Hepatic stellate cell (primary cell): ENCODE measurements around the gene PARVG.

Source experiments
- DNase-seq: peaks from one replicate; pipeline ENCODE4 v3.0.0; 2011; ENCODE audit warnings: low spot score

Gene PARVG

DNA sequence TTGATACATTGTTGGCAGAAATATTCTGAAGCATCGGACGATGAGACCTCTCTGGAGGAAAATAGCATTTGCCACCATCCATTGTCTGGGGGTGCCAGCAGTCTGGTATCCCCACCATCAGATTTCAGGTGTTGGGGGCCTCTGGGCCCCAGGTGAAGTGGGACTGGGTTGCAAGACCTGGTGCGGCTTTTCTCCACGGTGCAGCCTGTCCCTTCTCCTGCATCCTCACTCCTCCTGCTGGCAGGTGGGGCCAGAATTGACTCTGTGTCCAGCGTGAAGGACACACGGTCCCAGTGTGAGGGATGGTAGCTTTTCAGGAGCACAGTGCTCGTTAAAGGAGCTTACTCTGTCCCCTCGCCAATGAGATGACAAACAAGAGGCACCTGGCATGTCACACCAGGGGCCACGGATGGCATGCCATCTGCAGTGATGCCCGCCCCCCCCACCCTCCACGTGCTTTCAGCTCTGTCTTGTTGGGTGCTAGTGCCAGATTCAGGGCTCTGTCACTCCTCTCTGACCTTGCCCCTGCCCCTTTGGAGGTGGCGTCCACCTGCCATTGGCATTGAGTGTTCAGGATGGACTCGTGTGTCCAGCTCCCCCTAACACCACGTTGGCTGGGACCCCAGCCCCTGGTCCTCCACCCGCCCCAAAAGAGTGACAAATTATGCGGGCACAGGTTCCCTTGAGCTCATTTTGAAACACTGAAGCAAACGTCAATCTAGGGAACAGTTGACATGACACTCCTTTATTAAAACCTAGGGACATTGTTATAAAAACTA is 62.4 kb downstream of the PARVG start:
- DNase-seq: no peak

- DNase-seq: no peak
Measured at GRCh38 chr22:44243761-44244160, 63.0 kb downstream of the PARVG start.

DNA sequence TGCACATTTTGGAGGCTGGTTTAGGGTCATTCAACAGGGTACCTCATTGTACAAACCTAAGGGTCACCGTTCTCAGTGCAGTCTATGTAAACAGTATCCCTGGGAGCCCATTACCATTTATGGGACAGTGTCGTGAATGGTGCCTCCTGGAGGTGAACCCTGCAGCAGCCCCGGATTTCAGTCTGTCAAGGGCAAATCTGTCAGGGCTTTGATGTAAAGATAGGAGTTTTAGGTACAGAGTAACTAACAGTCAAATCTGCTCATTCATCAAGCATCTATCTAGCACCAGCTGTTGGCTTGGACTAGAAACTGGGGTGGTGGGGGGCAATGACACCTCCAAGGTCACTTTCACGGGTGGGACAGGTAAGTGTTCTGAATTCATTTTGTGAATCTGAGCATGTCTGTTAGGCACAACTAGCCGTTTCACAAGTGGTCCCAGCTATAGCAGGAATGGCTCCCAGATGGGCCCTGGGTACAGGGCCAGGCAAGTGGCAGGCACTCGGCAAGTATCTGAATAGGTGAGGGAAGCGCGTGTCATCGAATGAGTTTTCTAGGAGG is 63.6 kb downstream of the PARVG start:
- no peak for DNase-seq

GRCh38 chr22:44245438-44245837 is 64.7 kb downstream of the PARVG start:
- no peak for DNase-seq

DNA sequence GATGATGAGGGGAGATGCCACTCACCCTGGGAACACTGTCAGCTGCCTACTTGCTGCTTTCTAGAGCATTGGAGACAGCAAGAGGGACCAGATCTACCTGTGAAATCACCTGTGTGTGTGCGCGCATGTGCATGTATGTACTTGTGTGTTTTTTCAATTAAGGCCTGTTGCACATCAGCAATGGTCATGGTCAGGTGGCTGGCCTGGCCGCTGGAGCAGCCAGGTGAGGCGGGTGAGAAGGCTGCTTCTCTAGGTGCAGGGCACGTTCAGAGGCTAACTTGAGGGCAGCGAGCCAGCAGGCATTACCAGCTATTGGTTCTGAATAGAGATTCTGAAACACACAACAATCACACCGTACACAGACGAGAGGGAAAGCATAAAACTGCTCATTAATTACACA is 65.1 kb downstream of the PARVG start:
- no peak for DNase-seq

GRCh38 chr22:44246615-44247326 is 66.0 kb downstream of the PARVG start:
- DNase-seq: no peak

DNA sequence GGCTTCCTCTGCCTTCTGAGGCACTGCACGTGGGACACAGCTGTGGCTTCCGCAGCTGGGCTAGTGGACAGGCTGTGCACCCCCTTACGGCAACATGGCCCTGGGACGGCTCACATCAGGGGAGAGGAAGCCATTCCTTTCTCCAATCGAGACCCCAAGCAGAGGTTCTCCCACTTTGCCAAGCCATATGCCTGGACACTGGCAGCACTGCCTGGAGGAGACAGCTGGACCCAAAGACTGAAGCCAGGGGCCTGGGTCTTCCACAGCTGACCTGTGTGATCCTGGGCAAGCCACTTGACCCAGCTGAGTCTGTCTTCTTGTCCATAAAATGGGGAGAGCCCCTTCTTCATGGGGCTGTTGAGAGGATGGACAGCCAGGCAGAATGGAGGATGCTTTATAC is 66.6 kb downstream of the PARVG start:
- DNase-seq: no peak

- no peak for DNase-seq
Measured at GRCh38 chr22:44247923-44248892, 67.5 kb downstream of the PARVG start.

GRCh38 chr22:44248926-44249325 is 68.2 kb downstream of the PARVG start:
- DNase-seq: no peak

DNA sequence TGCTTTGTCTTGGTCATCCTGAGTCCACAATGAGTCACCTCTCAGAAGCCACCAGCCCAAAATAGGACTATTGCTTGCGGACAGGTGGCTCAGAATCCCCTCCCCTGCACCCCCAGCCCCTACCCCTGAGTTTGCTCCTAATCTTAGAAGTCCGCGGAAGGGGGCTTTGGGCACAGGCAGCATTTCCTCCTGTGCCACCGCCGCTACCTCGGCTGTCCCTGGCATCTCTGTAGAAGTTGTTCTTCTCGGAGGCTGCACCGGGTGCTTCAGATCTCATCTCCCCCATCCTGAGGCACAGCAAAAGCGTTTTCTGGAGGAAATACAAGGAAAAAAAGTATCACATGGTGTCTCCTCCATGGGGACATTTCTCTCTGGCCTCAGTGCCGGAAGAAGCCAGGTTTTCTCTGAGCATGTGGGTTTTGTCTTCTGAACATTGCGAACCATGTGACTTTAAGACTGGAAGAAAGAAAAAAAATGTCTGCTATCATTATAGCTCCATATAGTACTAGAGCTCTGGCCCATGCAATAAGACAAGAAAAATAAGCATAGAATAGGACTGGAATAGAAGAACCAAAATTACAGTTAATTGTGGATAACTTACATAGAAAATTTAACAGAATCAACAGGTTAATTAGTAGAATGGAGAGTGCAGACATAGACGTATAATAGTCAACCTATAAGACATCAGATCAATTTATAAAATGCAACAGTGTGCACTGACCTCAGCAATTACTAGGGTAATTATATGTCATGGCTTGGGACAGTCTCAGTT is 68.8 kb downstream of the PARVG start:
- no peak for DNase-seq

DNA sequence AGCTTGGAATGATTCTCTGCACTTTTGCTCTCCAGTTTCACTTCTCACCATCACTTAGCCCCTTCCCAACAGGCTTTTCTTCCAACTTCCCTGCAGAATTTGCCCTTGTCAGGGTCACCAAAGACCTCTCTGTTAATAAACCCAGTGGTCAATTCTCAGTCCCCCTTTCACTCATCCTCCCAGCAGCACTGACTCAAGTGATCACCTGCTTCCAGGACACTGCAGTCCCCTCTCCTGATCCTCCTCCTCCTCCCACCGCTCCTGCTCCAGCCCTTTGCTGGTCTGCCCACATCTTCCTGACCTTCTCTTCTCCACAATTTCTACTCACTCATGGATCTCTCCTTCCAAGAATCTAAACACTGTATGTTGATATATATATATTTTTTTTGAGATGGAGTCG is 74.1 kb downstream of the PARVG start:
- no peak for DNase-seq

GRCh38 chr22:44256085-44256484 is 75.4 kb downstream of the PARVG start:
- DNase-seq: no peak

DNA sequence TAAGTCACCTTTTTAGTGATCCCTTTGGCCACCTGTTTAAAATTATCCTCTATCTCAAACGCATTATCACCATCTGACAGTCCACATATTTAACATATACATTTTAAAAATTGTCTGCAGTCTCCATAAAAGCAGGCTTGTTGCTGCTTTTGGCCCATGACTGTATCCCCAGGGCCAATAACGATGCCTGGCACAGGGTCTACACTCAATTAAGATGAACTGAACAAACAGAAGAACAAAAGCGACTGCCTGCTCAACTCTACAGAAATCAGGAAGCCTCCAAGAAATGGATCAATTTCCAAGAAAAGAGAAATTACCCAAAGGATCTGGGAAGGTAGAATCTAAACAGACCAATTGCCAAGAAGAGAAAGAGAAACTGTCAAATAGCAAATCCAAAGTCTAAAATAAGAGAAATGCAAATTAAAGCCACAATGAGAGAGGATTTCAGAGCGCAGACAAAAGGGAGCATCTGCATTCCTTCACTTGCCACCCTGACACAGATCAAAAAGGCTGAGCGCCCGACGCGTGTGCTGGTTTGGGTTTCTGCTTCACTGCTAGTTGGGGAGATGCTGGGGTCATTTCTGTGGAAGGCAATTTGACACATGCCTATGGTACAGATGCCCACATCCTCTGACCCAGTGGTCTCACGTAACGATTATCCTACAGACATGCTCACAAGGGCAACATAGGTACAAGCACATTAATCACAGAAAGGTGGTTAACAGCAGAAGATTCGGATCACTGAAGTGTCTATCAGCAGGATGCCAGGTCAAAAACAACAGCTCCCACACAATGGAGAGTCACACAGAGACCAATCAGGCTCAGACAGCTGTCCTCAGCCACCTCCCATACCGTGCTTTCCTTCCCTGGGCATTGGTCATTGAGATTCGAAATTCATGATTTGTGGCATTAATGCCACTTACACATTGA is 76.1 kb downstream of the PARVG start:
- no peak for DNase-seq
